Mesothelial cell of epicardium (in vitro differentiated cells): ENCODE results near the gene NEK6. TPM values are rescaled to one million over a fixed set of nuclear protein-coding genes. Genes with fewer than 3 reads are reported as not detected.

Experiments used
- DNase-seq, 2 experiments: peaks; one replicate each; pipeline ENCODE4 v3.0.0; 2021; ENCODE audit warnings: low spot score in 2 of 2; ENCODE audit not compliant: unreplicated experiment in 2 of 2
- H3K27ac Mint-ChIP-seq: 2 replicates; pipeline ENCODE4 v1.8.0; 2021; ENCODE audit warnings: mixed read lengths
- H3K27me3 Mint-ChIP-seq: 2 replicates; pipeline ENCODE4 v1.8.0; 2021; ENCODE audit warnings: low read depth, mixed read lengths
- H3K36me3 Mint-ChIP-seq: 2 replicates; pipeline ENCODE4 v1.8.0; 2021; ENCODE audit warnings: mixed read lengths
- H3K4me1 Mint-ChIP-seq: 2 replicates; pipeline ENCODE4 v1.8.0; 2021; ENCODE audit warnings: mixed read lengths
- H3K4me3 Mint-ChIP-seq: 2 replicates; pipeline ENCODE4 v1.8.0; 2021; ENCODE audit warnings: mild to moderate bottlenecking, moderate library complexity, mixed read lengths
- H3K9me3 Mint-ChIP-seq: 2 replicates; pipeline ENCODE4 v1.8.0; 2021; ENCODE audit warnings: mixed read lengths
- total RNA-seq: library from RNA; stranded (reverse); gene quantifications from 3 replicates; pipeline ENCODE4 v1.2.1, GENCODE V29; 2021
- TF ChIP-seq, protein P1 (sequence below): fragments of 200-600 bp; sonication (generic); IDR thresholded peaks from one replicate; pipeline ENCODE4 v1.5.0; 2021; ENCODE audit warnings: antibody characterized with exemption; ENCODE audit not compliant: unreplicated experiment

Gene NEK6
- total RNA-seq, 1 donor from 2014 or later: 42.9 TPM

GRCh38 chr9:124297551-124297901 lies 39.8 kb downstream of the NEK6 start:
- Mint-ChIP-seq H3K9me3 (no peaks in the 10 kb centered on the region), H3K27ac (peak overlapping the region; percentile 56), H3K4me3 (no peak overlapping the region), H3K36me3 (no peaks in the 10 kb centered on the region), H3K27me3 (no peaks in the 10 kb centered on the region), H3K4me1 (peaks cover 40% of the 10 kb centered on the region)
- peak in 1 of 2 experiments; percentile 61 for DNase-seq
- TF ChIP-seq, protein P1, sequence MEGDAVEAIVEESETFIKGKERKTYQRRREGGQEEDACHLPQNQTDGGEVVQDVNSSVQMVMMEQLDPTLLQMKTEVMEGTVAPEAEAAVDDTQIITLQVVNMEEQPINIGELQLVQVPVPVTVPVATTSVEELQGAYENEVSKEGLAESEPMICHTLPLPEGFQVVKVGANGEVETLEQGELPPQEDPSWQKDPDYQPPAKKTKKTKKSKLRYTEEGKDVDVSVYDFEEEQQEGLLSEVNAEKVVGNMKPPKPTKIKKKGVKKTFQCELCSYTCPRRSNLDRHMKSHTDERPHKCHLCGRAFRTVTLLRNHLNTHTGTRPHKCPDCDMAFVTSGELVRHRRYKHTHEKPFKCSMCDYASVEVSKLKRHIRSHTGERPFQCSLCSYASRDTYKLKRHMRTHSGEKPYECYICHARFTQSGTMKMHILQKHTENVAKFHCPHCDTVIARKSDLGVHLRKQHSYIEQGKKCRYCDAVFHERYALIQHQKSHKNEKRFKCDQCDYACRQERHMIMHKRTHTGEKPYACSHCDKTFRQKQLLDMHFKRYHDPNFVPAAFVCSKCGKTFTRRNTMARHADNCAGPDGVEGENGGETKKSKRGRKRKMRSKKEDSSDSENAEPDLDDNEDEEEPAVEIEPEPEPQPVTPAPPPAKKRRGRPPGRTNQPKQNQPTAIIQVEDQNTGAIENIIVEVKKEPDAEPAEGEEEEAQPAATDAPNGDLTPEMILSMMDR: no peak

GRCh38 chr9:124297915-124298645 lies 40.3 kb downstream of the NEK6 start:
- TF ChIP-seq, protein P1: no peak
- Mint-ChIP-seq H3K4me3 (no peak overlapping the region), H3K9me3 (no peaks in the 10 kb centered on the region), H3K4me1 (peaks cover 39% of the 10 kb centered on the region), H3K27ac (peak overlapping the region; percentile 50), H3K36me3 (no peaks in the 10 kb centered on the region), H3K27me3 (no peaks in the 10 kb centered on the region)
- DNase-seq: no peak

DNA sequence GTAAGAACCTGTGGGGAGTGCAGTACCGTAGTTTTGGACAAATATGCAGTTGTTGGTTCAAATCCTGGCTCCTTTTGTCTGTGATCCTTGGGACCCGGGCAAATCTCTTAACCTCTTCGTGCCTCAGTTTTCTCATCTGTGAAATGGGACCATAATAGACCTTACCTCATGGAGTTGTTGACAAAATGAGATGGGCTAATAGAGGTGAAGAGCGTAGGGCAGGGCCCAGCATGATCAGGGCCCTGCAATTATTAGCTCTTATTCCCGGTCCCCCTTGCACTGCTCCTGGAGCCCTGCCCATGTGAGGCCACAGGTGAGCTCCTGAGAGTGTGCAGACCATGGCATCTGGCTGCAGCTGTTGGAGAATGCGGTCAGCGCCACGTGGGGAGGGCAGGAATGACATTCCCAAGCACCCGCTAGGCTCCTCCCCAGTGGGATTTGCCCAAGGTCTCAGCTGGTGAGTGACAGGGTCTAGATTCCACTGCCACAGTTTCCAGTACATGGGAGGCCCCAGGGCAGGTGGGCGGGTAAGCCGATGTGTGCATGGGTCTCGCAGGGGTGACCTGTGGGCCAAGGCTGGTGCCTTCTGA lies 41.0 kb downstream of the NEK6 start:
- Mint-ChIP-seq H3K27ac (no peak overlapping the region), H3K9me3 (no peaks in the 10 kb centered on the region), H3K4me1 (peaks cover 38% of the 10 kb centered on the region), H3K4me3 (no peak overlapping the region), H3K36me3 (no peaks in the 10 kb centered on the region), H3K27me3 (no peaks in the 10 kb centered on the region)
- TF ChIP-seq, protein P1: no peak
- DNase-seq: no peak

- no peak for DNase-seq
- H3K36me3 Mint-ChIP-seq: no peaks in the 10 kb centered on the region
- no peak overlapping the region for H3K27ac Mint-ChIP-seq
- TF ChIP-seq, protein P1: no peak
- H3K4me3 Mint-ChIP-seq: no peak overlapping the region
- no peaks in the 10 kb centered on the region for H3K27me3 Mint-ChIP-seq
- no peaks in the 10 kb centered on the region for H3K9me3 Mint-ChIP-seq
- H3K4me1 Mint-ChIP-seq: peaks cover 36% of the 10 kb centered on the region
Measured at GRCh38 chr9:124299515-124300090, 41.9 kb downstream of the NEK6 start.

GRCh38 chr9:124300312-124300711 lies 42.6 kb downstream of the NEK6 start:
- peaks cover 30% of the 10 kb centered on the region for H3K4me1 Mint-ChIP-seq
- no peaks in the 10 kb centered on the region for H3K27me3 Mint-ChIP-seq
- TF ChIP-seq, protein P1: no peak
- no peaks in the 10 kb centered on the region for H3K36me3 Mint-ChIP-seq
- H3K4me3 Mint-ChIP-seq: no peak overlapping the region
- no peaks in the 10 kb centered on the region for H3K9me3 Mint-ChIP-seq
- DNase-seq: no peak
- no peak overlapping the region for H3K27ac Mint-ChIP-seq
